Progenitor cell of endocrine pancreas (in vitro differentiated cells): Measurements from ENCODE around the gene MS4A1. TPM values are rescaled to one million over a fixed set of nuclear protein-coding genes. Genes with fewer than 3 reads are reported as not detected.

Source experiments
- DNase-seq: peaks from one replicate; pipeline ENCODE4 v3.0.0; 2021; ENCODE audit warnings: low spot score; ENCODE audit not compliant: unreplicated experiment
- H3K27ac Mint-ChIP-seq: 2 replicates; pipeline ENCODE4 v1.8.0; 2021; ENCODE audit warnings: mild to moderate bottlenecking, moderate library complexity, mixed read lengths
- H3K27me3 Mint-ChIP-seq: 2 replicates; pipeline ENCODE4 v1.8.0; 2021; ENCODE audit warnings: mixed read lengths
- H3K36me3 Mint-ChIP-seq: 2 replicates; pipeline ENCODE4 v1.8.0; 2022; ENCODE audit warnings: mixed read lengths; ENCODE audit not compliant: insufficient read depth
- H3K4me1 Mint-ChIP-seq: 2 replicates; pipeline ENCODE4 v1.8.0; 2021; ENCODE audit warnings: low read depth, mixed read lengths
- H3K4me3 Mint-ChIP-seq: 2 replicates; pipeline ENCODE4 v1.8.0; 2021; ENCODE audit warnings: low read depth, mild to moderate bottlenecking, moderate library complexity, mixed read lengths
- H3K9me3 Mint-ChIP-seq: 2 replicates; pipeline ENCODE4 v1.8.0; 2021; ENCODE audit warnings: low read depth, mixed read lengths
- CTCF ChIP-seq: fragments of 200-600 bp; sonication (generic); IDR thresholded peaks from one replicate; pipeline ENCODE4 v1.5.0; 2021; ENCODE audit warnings: antibody characterized with exemption, mild to moderate bottlenecking; ENCODE audit not compliant: unreplicated experiment
- total RNA-seq: library from RNA; stranded (reverse); gene quantifications from 2 replicates; pipeline ENCODE4 v1.2.1, GENCODE V29; 2021

Gene MS4A1
- total RNA-seq, 1 donor from 2014 or later: not detected

GRCh38 chr11:60482361-60482760 lies 26.7 kb downstream of the MS4A1 start:
- H3K36me3 Mint-ChIP-seq: no peaks in the 10 kb centered on the region
- no peak overlapping the region for H3K27ac Mint-ChIP-seq
- DNase-seq: no peak
- TF ChIP-seq CTCF: no peak
- no peaks in the 10 kb centered on the region for H3K9me3 Mint-ChIP-seq
- H3K4me1 Mint-ChIP-seq: peaks cover 4% of the 10 kb centered on the region
- H3K27me3 Mint-ChIP-seq: peaks cover 8% of the 10 kb centered on the region
- no peak overlapping the region for H3K4me3 Mint-ChIP-seq

DNA sequence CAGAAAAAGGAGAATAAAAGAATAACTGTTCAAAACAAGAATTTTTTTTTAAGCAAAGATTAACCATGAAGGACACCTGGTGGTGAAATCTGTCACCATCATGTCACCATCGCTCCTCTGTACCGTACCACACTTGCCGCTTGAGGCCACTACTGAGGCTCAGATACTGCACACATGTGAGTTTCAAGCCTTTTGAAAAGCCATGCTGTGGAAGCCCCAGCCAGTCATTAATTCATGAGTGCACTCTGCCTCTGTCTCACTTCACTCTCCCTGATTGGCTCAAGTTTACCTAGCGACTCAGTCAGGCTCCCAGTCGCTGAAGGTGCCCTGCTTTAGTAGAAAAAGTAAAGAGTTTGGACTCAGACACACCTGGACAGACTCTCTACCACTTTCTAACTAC lies 30.3 kb downstream of the MS4A1 start:
- Mint-ChIP-seq H3K27ac (no peak overlapping the region), H3K9me3 (no peaks in the 10 kb centered on the region), H3K4me1 (peaks cover 4% of the 10 kb centered on the region), H3K27me3 (no peaks in the 10 kb centered on the region), H3K36me3 (no peaks in the 10 kb centered on the region), H3K4me3 (no peak overlapping the region)
- DNase-seq: no peak
- TF ChIP-seq CTCF: peak; percentile 70

DNA sequence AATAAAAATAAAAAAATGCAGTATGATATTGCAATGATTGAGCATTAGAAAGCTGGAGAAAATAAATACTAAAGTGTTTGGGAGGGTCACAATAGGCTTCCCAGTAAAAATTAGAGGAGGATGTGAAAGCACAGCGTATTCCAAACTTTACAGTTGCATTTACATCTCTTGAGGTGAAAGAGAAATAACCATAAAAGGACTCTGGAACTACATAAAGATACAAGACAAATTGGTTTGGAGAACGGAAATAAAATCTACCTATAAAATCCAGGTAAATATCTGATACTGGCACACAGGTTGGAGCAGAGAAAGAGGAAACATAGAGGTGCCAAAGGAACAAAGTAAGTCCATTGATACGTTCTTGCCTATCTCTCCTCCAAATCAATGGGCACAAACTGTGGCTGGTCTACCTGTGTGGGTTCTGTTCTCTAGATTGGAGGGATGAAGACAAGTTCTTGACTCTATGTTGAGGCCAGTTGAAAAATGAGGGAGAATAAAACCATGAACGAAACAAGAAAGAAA lies 36.9 kb downstream of the MS4A1 start, which contains the start of gene MS4A12:
MS4A12 (plus strand) TSS at position 291 of the 522 bp plus-strand sequence. CDS start 4,541 bp downstream, outside the sequence.
- H3K36me3 Mint-ChIP-seq: no peaks in the 10 kb centered on the region
- no peak within 1 kb of the TSS for H3K4me3 Mint-ChIP-seq
- no peak within 1 kb of the TSS for H3K27ac Mint-ChIP-seq
- TF ChIP-seq CTCF: no peak
- H3K9me3 Mint-ChIP-seq: peaks cover 3% of the 10 kb centered on the region
- no peaks in the 10 kb centered on the region for H3K27me3 Mint-ChIP-seq
- no peaks in the 10 kb centered on the region for H3K4me1 Mint-ChIP-seq
- DNase-seq: no peak

GRCh38 chr11:60493454-60493853 lies 37.8 kb downstream of the MS4A1 start:
- H3K4me1 Mint-ChIP-seq: no peaks in the 10 kb centered on the region

GRCh38 chr11:60498399-60498798 lies 42.8 kb downstream of the MS4A1 start:
- Mint-ChIP-seq H3K4me3 (no peak overlapping the region), H3K4me1 (no peaks in the 10 kb centered on the region), H3K27me3 (peaks cover 4% of the 10 kb centered on the region), H3K36me3 (no peaks in the 10 kb centered on the region), H3K27ac (no peak overlapping the region), H3K9me3 (no peaks in the 10 kb centered on the region)
- no peak for DNase-seq
- no peak for TF ChIP-seq CTCF

More at GRCh38 chr11:60493454-60493853, 37.8 kb downstream of the MS4A1 start:
- Mint-ChIP-seq H3K9me3 (peaks cover 3% of the 10 kb centered on the region), H3K4me3 (no peak overlapping the region), H3K27me3 (peaks cover under 1% of the 10 kb centered on the region), H3K27ac (no peak overlapping the region), H3K36me3 (no peaks in the 10 kb centered on the region)
- no peak for DNase-seq
- no peak for TF ChIP-seq CTCF
